Fibroblast of skin of left quadriceps (primary cell): ENCODE data around the gene NACC1.
"Not testable (repeated sequence)": the region's sequence is repeated elsewhere in the genome, so short reads cannot be mapped to it uniquely, and the experiment has no call there.

Experiments
- DNase-seq, 2 experiments: peaks; one replicate each; pipeline ENCODE4 v3.0.0-alpha.2; 2013; ENCODE audit warnings: low read depth in 2 of 2

The NACC1 gene

DNA sequence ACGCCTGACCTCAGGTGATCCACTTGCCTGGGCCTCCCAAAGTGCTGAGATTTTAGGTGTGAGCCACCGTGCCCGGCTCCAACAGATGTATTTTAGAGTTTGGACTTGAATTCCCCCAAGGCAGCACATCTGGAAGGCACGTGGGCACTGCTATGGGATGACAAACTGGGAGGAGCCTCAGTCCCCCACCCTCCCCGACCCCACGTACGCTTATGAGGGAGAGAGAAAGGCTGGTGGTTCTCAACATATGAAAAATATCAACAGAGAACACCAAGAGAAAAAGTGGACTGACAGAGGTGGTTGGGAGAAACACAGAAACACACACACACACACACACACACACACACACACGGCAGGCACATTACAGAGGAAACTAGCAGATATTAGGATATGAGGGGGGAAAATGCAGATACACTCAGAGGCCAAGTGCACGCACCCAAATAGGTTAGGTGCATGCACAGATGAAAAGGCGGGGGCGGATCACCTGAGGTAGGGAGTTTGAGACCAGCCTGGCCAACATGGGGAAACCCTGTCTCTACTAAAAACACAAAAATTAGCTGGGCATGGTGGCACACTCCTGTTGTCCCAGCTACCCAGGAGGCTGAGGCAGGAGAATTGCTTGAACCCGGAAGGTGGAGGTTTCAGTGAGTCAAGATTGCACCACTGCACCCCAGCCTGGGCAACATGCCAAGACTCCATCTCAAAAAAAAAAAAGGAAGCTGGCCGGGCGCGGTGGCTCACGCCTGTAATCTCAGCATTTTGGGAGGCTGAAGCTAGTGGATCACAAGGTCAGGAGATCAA, 28.9 kb downstream of the NACC1 start:
- DNase-seq, result no peak

DNA sequence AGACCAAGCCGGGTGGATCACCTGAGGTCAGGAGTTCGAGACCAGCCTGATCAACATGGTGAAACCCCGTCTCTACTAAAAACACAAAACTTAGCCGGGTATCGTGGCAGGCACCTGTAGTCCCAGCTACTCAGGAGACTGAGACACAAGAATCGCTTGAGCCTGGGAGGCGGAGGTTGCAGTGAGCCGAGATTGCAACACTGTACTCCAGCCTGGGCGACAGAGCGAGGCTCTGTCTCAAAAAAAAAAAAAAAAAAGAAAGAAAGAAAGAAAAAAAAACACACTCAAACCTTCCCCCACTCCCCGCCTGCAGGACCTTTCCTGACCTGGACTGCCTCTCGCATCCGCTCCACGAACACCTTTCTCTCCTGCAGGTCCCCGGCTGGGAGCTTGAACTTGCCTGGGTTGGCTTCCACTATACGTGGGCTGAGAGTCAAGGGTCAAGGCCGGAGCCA, 31.1 kb downstream of the NACC1 start:
- DNase-seq, result not testable (repeated sequence)

DNA sequence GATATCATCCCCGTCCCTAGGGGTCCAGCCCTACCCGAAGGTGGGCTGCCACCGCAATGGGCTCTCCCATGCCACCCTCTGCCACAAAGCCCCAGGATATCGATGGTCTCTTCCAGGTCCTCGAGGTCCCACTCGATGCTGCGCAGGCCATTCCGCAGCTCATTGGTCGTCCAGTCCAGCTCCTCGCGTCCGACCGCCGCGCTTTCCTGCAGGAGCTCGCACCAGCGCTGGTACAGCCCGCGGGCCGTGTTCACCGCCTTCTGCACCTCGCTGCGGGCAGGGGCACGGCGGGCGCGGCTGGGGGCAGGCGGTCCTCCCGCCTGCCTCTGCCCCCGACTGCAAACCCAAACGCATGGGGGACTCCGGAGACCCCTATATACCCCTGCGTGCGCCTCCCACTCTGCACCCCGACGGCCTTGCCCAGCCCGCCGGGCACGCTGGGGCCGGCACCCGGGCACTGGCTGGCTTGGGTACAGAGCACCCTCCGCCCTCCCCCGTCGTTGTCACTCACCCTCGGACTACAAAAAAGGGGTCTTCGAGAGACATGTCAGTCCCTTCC, 31.6 kb downstream of the NACC1 start:
- DNase-seq, result no peak

DNA sequence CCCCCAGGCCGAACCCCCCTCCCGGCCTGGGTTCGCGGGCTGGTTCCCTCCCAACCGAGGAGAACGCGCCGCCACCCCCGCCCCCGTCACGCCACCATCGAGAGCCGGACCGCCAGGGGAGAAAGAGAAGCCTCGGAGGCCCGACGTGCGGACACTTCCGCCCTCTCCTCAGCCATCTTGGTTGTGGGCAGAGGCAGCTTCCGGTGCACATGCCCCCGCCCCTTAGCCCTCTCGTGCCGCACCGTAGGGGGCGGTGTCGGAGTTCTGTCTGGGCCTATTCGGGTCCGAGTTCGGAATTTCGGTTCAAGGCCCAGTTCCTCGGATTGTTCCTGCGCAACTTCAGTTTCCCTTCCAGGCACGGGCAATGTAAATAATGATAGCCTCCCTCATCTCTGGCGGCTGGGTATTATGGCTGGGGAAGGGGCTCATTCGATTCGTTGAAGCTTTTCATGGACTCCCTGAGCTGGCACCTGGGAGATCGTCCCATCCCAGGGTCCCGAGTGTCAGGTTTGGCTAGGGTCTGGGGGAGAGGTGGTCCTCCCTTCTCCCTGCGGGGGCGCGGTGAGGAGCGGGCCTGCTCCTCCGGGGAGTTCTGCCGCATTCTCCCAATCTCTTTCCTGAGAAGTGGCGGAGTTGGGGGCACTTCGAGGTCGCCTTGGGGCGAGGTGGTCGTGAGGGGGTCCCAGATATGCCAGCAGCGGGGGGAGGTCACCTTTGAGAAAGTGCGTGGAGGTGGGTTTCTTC, 32.3 kb downstream of the NACC1 start, which contains the start of the genes IER2 and STX10:
Gene IER2 (plus strand): TSS at position 225 of the 744 bp plus-strand sequence. CDS start 2,776 bp downstream, outside the sequence.
Gene STX10 (minus strand): TSS at position 189 of the 744 bp plus-strand sequence. CDS start 202 bp downstream, outside the sequence.
- peak; percentile 84 to 86 for DNase-seq

DNA sequence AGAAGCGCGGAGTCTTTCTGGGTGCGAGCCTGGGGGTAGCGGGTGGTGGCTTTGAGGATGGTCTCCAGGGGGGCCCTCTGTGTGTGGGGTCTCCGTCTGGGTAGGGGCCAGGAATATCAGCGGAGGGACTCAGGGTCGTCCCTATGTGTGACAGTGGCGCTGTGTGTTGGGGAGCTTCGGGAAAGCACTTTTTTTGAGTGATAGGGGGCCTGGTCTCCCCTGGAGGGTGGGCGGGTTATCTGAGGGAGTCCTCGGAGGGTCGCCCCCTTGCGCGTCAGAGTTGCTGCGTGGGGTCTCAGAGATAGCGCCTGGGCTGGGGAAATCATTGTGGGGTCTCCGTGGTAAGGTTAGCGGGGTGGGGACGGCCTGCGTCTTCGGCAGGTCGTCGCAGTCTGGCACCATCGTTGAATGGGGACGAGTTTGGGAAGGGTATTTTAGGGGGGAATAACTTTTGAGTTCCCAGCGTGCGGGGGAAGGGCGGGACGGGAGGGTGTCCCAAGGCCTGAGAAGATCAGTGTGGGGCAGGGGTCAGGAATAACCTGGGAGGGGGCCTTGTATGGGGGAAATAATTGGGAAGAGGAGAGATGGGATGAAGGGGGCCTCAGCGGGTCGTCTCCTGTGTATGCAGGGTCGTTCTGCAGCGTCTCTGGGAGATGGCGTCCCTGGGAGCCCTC, 33.0 kb downstream of the NACC1 start:
- no peak for DNase-seq

DNA sequence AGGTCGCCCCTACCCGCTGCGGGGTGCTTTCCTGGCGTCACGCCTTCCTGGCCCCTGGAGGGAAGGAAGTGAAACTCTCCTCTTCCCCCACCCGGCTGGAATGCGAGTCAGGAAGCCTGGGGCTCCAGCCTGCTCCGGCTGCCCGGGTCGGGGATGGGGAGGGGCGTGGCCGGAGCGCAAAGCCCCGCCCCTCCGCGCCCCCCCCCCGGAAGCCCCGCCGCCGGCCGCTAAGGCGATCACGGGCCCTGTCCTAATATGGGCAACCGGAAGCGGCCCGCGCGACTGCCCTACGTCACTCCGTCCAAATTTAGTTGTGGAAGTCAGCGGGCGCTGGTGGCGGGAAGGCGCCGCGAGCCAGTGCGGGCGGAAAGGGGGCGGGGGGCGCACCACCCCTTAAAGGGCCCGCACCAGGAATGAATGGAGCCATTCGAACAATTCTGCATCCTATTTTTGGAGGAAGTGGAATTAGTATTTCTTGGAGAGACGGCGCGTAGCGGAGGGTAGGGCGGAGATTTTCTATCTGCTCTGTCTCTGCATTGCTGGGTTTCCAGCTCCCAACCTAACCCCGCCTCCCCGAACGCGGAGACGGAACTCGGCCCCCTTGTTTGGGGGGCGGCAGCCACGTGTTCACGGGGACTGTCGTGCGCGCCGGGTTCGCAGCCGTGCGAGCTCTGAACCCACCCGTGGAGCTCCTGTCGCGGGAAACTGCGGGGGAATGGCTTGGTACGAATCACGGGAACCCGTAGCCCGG, 33.7 kb downstream of the NACC1 start:
- DNase-seq, result peak; percentile 95 to 96

DNA sequence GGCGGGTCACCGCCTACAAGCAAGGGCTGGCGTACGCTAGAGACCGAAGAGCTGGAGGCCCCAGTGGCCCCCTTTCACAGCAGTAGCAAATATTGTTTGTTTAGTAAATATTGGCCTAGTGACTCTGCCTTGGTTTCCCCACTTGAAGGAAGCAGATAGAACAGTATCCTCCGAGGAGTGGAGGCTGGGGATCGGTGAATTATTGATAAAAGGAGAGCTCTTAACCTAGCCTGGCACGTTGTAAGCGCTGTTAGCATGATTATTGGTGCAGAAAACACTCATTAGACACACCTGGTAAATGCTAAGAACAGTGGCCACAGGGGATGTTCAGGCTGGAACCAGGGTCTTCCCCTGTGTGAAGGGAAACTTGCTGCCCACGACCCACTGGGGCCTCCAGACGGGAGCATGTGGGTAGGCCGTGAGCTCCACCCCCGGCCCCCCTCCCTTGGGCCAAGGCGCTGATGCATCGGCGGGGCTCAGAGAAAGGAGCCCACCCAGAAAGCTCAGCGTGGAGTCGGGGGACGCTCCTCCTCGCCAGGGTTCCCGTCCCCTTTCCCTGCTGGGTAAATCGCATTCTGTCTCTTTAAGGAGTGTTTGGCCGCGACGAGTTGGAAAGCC, 34.4 kb downstream of the NACC1 start:
- DNase-seq, result no peak

DNA sequence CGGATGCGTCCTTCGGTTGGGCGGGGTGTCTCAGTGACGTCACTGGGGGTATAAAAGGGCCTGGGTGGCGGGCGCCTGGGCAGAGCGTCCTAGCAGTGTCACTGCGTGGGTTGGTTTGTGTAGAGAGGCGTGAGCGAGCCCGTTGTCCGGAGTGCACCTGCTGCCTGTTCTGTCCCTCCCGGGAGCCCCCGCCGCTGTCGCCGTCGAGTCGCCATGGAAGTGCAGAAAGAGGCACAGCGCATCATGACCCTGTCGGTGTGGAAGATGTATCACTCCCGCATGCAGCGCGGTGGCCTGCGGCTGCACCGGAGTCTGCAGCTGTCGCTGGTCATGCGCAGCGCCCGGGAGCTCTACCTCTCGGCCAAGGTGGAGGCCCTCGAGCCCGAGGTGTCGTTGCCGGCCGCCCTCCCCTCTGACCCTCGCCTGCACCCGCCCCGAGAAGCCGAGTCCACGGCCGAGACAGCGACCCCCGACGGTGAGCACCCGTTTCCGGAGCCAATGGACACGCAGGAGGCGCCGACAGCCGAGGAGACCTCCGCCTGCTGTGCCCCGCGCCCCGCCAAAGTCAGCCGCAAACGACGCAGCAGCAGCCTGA, 35.0 kb downstream of the NACC1 start:
- DNase-seq, result peak; percentile 91

DNA sequence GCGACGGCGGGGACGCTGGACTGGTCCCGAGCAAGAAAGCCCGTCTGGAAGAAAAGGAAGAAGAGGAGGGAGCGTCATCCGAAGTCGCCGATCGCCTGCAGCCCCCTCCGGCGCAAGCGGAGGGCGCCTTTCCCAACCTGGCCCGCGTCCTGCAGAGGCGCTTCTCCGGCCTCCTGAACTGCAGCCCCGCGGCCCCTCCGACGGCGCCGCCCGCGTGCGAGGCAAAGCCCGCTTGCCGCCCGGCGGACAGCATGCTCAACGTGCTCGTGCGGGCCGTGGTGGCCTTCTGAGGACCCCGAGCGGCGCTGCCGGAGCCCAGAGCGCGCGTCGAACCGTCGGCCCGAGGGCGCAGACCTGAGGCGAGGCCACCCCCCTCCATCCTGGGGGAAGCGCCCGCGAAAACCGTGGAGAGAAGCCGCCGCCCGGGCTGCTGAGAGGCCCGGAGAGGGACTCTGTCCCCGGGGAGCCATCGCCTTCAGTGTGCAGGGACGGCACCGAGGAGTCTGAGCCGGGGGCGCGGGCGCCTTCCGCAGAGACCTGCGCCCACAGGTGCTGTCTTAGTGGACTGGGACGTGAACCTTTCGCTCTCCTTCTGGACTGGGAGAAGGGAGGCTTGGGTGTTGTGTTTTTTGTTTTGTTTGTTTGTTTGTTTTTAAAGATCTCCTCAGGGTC, 35.6 kb downstream of the NACC1 start:
- DNase-seq, result no peak

DNA sequence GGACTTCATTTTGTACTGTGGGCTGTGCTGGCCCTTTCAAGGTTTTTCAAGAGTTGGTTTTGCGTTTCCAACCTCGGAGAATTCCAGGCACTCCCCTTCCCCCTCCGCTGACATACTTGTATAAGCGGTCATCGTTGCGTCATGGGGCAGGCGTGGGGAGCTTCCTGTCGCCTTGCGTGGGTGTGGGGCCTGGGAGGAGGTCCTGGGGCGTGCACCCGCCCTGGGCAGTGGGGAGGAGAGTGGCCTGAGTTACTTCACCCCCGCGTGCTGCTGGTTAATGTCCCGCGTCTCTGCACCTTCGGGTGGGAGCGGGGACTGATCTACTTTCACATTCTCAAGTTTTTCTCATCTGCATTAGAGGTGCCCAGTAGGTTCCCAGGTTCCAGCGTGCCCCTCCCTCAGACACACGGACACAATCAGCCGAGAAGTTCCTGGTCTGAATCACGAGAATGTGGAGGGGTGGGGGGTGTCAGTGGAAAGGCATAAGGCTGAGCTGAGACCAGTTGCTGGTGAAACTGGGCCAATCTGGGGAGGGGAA, 36.2 kb downstream of the NACC1 start:
- DNase-seq, result peak; percentile 76

DNA sequence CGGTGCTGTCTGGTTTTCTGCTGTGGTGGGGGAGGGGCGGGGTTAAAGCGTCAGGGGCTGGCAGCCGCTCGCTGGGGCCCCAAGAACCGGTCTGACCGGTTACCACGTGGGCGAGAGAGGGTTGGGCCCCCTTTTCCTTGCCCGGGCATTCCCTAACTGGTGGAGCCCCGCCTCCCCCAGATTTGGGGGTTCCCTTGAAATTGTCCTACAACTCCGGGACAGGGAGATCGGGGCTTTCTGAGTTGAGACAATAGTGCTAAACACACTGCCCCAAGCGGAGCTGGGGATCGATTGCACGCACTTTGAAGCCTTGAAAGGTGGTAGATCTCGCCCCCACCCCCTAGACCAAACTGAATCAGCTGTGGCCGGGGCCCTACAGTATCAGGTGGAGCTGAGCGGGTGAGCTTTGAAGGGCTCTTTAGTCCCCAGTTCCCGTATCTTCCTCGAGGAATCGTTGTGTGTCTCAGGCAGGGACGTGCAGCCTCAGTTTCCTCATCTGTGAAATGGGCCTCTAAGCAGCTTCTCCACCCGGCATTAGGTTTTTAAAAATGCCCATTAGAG, 36.9 kb downstream of the NACC1 start:
- DNase-seq, result no peak

DNA sequence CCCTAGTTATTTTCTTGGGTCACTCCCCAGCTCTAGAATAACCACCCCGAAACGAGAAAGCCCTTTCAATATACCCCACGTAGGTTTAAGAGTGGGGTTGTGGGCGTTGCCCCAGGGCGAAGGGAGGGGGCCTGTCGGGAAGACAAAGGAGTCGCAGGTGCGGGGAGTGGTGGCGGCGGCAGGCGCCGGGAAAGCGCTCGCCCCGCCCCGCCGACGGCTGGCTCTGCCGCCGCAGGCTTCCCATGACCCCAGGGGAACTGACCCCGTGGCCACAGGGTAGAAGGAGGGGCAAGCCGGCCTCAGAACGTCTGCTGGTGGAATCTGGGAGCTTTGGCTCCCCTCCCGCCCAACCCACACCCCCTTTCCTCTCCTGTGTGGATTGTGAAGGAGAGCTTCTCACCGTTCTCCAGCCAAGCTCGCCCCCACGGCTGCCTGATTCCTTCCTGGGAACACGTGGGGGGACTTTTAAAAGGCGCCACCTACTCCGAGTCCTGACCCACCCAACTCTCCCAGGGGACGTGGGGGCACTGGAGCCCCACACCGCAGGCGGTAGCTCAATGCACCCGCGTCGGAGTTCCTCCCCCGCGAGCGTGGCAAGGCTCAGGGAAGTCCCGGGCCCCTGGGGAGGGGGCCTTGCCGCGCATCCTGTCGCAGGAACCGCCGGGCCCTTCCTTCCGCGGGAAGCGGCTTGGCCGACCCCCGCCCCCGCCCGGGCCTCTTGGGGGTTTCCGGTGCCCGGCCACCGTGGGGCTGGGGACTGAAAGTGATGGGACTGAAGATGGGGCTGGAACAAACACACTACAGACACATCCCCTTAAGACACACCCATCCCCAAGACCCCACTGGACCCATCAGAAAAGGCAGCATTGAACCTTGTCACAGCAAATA, 37.7 kb downstream of the NACC1 start:
- DNase-seq, result no peak

DNA sequence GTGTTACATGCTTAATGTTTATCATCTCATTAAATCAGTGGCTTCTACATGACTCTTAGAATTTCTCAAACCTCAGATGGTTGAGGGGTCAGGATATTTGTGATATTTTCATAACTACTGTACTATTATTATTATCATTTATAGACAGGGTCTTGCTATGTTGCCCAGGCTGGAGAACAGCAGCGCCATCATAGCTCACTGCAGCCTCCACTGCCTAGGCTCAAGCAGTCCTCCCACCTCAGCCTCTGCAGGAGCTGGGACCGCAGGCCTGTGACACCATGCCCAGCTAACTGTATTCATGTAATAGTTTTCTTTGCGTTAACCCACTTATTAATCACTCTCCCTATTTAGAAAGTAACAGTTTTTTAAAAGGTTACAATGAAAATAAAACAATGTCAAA, 41.6 kb downstream of the NACC1 start:
- DNase-seq, result no peak

DNA sequence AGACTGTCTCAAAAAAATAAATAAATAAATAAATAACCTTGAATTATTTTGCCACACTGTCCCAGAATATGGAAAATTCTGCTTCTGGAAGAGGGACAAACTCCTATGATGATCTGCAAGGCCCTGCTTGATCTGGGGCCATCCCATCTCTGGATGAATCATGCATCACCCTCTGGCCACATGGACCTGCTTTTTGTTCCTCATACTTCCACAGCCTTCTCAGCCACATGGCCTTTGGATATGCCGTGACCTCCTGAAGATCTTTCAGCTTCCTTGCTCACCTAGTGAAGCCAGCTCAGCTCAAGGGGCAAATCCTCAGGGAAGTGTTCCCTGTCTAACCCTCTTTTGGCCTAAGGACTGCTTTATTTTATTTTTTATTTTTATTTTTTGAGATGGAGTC, 42.5 kb downstream of the NACC1 start:
- DNase-seq, result no peak

DNA sequence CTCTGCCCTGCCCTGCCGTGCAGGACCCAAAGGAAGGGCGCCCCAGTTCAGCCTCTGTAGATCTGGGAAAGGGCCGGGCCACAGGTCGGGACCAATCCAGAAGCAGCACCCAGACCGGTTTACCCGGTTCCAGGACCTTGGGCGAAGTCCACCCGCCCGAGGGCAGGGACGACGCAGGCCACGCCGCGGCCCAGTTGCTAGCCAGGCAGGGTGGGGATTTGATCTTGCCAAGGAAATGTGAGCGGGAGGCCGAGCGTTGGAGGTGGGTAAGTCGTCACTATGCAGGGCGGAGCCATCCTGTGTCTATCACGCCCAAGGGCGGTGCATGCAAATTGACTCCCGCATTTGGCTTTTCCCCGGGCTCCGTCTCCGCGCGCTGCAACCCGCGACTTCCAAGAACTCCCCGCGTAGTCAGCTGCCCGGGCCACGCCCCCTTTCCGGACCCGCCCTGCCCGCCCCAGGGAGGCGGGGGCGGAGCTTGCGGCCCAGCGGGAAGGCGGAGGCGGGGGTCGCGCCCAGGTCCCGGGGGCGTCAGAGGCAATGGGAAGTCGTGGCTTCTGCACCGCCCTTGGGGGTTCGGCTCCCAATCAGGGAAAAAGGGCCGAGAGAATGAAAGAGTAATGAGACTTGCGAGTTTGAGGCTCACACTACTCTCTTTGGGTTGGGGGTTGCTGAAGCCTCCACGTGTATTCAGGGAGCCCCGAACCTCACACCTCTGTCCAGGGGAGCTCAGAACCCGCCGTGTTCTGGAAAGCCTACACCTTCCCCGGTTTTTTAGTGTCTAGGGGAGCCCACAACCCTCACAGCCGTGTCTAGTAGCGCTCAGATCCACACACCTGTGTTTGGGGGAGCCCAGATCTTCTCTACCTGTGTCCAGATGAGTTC, 44.9 kb downstream of the NACC1 start:
- DNase-seq, result peak; percentile 91 to 92

DNA sequence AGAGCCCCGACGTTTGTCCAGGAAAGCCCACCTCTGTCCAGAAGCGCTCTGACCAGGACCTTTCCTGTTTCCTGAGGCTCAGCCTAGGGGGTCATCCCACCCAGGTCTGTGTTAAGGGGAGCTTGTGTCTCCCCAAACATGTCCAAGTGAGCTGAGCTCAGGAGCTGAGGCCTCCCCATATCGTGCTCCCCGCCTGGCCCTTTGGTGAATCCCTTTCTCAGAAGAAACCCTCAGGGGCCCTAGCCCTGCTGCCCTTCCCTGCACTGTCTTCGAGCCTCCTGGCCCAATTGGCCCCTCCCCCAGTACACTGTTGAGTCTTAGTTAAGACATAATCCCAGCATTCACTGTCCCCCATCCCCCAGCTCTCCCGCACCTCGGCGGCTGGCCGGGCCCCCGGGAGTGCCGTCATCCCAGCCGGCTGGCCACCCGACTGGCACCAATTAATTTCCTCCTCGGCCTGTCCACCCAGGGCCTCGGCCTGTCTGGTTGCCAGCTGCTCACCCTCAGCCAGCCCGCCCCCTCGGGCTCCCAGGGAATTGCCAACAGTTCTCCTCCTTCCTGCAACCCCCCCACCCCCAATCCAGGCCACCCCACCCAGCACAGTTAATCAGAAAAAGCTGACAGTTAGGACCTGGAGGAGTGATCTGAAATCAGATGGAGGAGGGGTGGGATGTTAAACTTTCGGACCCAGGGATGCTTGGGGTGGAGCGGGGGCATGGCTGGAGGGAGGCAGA, 45.7 kb downstream of the NACC1 start:
- DNase-seq, result peak in 1 of 2 experiments; percentile 54
